Endothelial cell of umbilical vein (primary cell): ENCODE data around the gene ITPKB. TPM values are rescaled to one million over a fixed set of nuclear protein-coding genes. Genes with fewer than 3 reads are reported as not detected.

Experiments
- BruUV-seq: library from RNA; stranded (reverse); fragments of 400-500 nt; replicated peaks from 2 replicates; lab custom pipeline; 2021; lab: Mats Ljungman, UMichigan
- CTCF ChIA-PET: fragments of 300-600, 350-600 bp; sonication (Branson Sonifier 250); formaldehyde crosslinking; loops from one replicate; lab custom pipeline; 2021; ENCODE audit warnings: antibody characterized with exemption, inconsistent platforms; lab: Charles Lee
- POLR2A ChIA-PET: fragments of 300-600, 350-600 bp; sonication (Branson Sonifier 250); formaldehyde crosslinking; loops from one replicate; lab custom pipeline; 2021; ENCODE audit warnings: antibody characterized with exemption, inconsistent platforms; lab: Charles Lee
- DNase-seq: peaks from one replicate; pipeline ENCODE4 v3.0.0-alpha.2; 2011; ENCODE audit warnings: low read depth, low spot score
- FAIRE-seq: peaks from 2 replicates; lab custom pipeline; 2011; peaks lifted over from hg19 to GRCh38; lab: Jason Lieb, UNC
- H2AFZ ChIP-seq: 2 replicates; pipeline ENCODE4 v1.6.0; 2012; ENCODE audit warnings: low read depth, low read length, control low read depth, inconsistent platforms
- H3K27ac ChIP-seq: 2 replicates; pipeline ENCODE4 v1.5.1; 2011; ENCODE audit warnings: low read depth, mild to moderate bottlenecking, control low read depth, low read length, moderate library complexity; ENCODE audit not compliant: insufficient read depth
- H3K27me3 ChIP-seq, 2 experiments: 2 replicates each; pipeline versions ENCODE4 v1.6.0 to v1.6.1; 2011; ENCODE audit warnings: low read length in 2 of 2, mixed read lengths in 1 of 2; ENCODE audit not compliant: control insufficient read depth in 2 of 2, insufficient read depth in 2 of 2
- H3K36me3 ChIP-seq, 2 experiments: 2 replicates in 1 of 2; 3 replicates in 1 of 2; pipeline ENCODE4 v1.5.1; 2011; ENCODE audit warnings: low read length in 2 of 2, mild to moderate bottlenecking in 1 of 2, moderate library complexity in 1 of 2; ENCODE audit not compliant: control insufficient read depth in 2 of 2, insufficient read depth in 2 of 2; ENCODE audit errors: extremely low read depth in 1 of 2
- H3K4me1 ChIP-seq: 3 replicates; pipeline ENCODE4 v1.5.1; 2011; ENCODE audit warnings: mild to moderate bottlenecking, low read length; ENCODE audit not compliant: control insufficient read depth, insufficient read depth; ENCODE audit errors: extremely low read depth
- H3K4me2 ChIP-seq: 2 replicates; pipeline ENCODE4 v1.6.1; 2011; ENCODE audit warnings: low read length, control low read depth, mixed read lengths; ENCODE audit not compliant: insufficient read depth
- H3K4me3 ChIP-seq, 3 experiments: fragments of 200-600 bp in 1 of 3; sonication (generic), shearing (Covaris generic) in 1 of 3; replicated peaks in 1 of 3; 2 replicates each; pipeline ENCODE4 v1.5.1; 2011 to 2016; ENCODE audit warnings: control low read depth in 3 of 3, low read length in 3 of 3, mild to moderate bottlenecking in 2 of 3, inconsistent platforms in 1 of 3, low read depth in 1 of 3, moderate library complexity in 1 of 3; ENCODE audit not compliant: insufficient read depth in 1 of 3
- H3K79me2 ChIP-seq: 2 replicates; pipeline ENCODE4 v1.6.0; 2012; ENCODE audit warnings: low read length, inconsistent platforms; ENCODE audit not compliant: control insufficient read depth, insufficient read depth
- H3K9ac ChIP-seq: replicated peaks from 2 replicates; pipeline ENCODE3; 2011; ENCODE audit warnings: low read length, control low read depth; ENCODE audit not compliant: insufficient read depth; ENCODE audit errors: extremely low read depth
- H3K9me1 ChIP-seq: replicated peaks from 3 replicates; pipeline ENCODE4 v1.6.0; 2011; ENCODE audit warnings: mild to moderate bottlenecking, low read length; ENCODE audit not compliant: control insufficient read depth, insufficient read depth; ENCODE audit errors: extremely low read depth
- H3K9me3 ChIP-seq: replicated peaks from 2 replicates; pipeline ENCODE4 v1.5.1; 2012; ENCODE audit warnings: low read length, inconsistent platforms; ENCODE audit not compliant: control insufficient read depth, insufficient read depth
- H4K20me1 ChIP-seq: replicated peaks from 2 replicates; pipeline ENCODE3; 2011; ENCODE audit warnings: mild to moderate bottlenecking, low read length; ENCODE audit not compliant: control insufficient read depth, insufficient read depth; ENCODE audit errors: extremely low read depth
- EZH2 ChIP-seq: IDR thresholded peaks from 2 replicates; pipeline ENCODE4 v1.6.1; 2012; ENCODE audit warnings: borderline replicate concordance, low read depth, mild to moderate bottlenecking, moderate library complexity, low read length, inconsistent platforms; ENCODE audit not compliant: severe bottlenecking
- FOS ChIP-seq: IDR thresholded peaks from 2 replicates; pipeline ENCODE4 v1.6.1; 2011; ENCODE audit warnings: mild to moderate bottlenecking, low read length, moderate library complexity, borderline replicate concordance; ENCODE audit not compliant: insufficient read depth
- GATA2 ChIP-seq: IDR thresholded peaks from 2 replicates; pipeline ENCODE4 v1.7.0; 2011; ENCODE audit warnings: low read depth, mild to moderate bottlenecking, moderate library complexity, mixed read lengths, low read length; ENCODE audit not compliant: insufficient read length, insufficient read depth
- JUN ChIP-seq: IDR thresholded peaks from 2 replicates; pipeline ENCODE4 v1.6.1; 2011; ENCODE audit warnings: borderline replicate concordance, low read depth; ENCODE audit not compliant: insufficient read length, insufficient read depth
- MYC ChIP-seq: IDR thresholded peaks from one replicate; pipeline ENCODE4 v1.6.1; 2011; ENCODE audit warnings: mild to moderate bottlenecking, low read depth, low read length
- POLR2A ChIP-seq: IDR thresholded peaks from 2 replicates; pipeline ENCODE4 v1.6.1; 2012; ENCODE audit warnings: low read depth, mild to moderate bottlenecking, control low read depth, low read length
- POLR2AphosphoS5 ChIP-seq: IDR thresholded peaks from 2 replicates; pipeline ENCODE4 v1.6.1; 2012; ENCODE audit warnings: low read depth, mild to moderate bottlenecking, control low read depth, low read length, moderate library complexity; ENCODE audit not compliant: insufficient read depth
- dilution Hi-C: fragments of 300-500 bp; cut with MboI; formaldehyde crosslinking; loops from one replicate; pipeline ENCODE4 v1.15.0; 2019; ENCODE audit warnings: low sequenced_read_pairs; ENCODE audit not compliant: extremely low pct_ligation_motif_present
- intact Hi-C: fragments of 100-400 bp; cut with micrococcal nuclease; formaldehyde crosslinking; loops from one replicate; pipeline ENCODE4 v1.10.0; 2022
- polyA plus RNA-seq, 4 experiments: library from polyadenylated mRNA; depleted of rRNA in 3 of 4; stranded (reverse) in 3 of 4; unstranded in 1 of 4; fragments of >200 nt; gene quantifications; 2 replicates each; pipeline versions ENCODE4 v1.2.1 to v1.2.3, GENCODE V29; 2011 to 2012; ENCODE audit warnings: missing spikeins in 1 of 4
- small RNA-seq: library from RNA; depleted of rRNA; stranded (forward); fragments of <200 nt; gene quantifications from one replicate; pipeline ENCODE3, GENCODE V24; 2012; ENCODE audit warnings: low replicate concordance, low read depth; ENCODE audit not compliant: insufficient read depth, insufficient read length
- total RNA-seq: library from RNA; stranded (reverse); gene quantifications from 2 replicates; pipeline ENCODE4 v1.2.3, GENCODE V29; 2021
- TF ChIP-seq, protein P1 (sequence below), 2 donors: IDR thresholded peaks; 1 replicate in 1 of 2; 2 replicates in 1 of 2; pipeline ENCODE4 v1.5.1; 2011; ENCODE audit warnings: low read length in 2 of 2, mild to moderate bottlenecking in 2 of 2, moderate library complexity in 2 of 2, control low read depth in 1 of 2, inconsistent platforms in 1 of 2, low read depth in 1 of 2; ENCODE audit not compliant: insufficient read depth in 1 of 2; ENCODE audit errors: extremely low read depth in 1 of 2
- TF ChIP-seq, protein P2 (sequence below): IDR thresholded peaks from 2 replicates; pipeline ENCODE4 v1.6.1; 2011; ENCODE audit not compliant: insufficient read depth, insufficient read length

The ITPKB gene
- total and polyA plus RNA-seq, 2 donors (not counting 3 experiments of a cell fraction or from before 2014, with no cell fraction given), result 7.7 to 34.8 TPM

DNA sequence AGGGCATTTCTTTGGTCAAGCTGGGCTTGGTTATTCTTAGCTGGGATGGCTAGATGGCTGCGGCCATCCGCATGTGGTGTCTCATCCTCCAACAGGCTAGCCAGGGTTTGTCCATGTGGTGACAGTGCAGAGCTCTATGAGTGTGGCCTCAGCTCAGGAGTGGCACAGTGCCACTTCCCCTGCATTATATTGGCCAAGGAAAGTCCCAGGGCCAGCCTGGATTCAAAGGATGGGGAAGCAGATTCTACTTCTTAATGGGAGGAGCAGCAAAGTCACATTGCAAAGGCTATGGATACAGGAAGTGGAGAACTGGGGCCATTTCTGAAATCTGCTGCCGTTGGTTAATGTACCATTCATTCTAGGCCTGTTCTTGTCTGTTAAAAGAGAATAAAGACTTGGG lies 156.1 kb downstream of the ITPKB start:
- Histone ChIP-seq H3K9me1 (no peaks in the 10 kb centered on the region), H4K20me1 (no peaks in the 10 kb centered on the region), H3K4me2 (no peak overlapping the region), H2AFZ (no peak overlapping the region), H3K27ac (no peak overlapping the region), H3K9me3 (no peaks in the 10 kb centered on the region), H3K27me3 (no peaks in the 10 kb centered on the region), H3K4me3 (no peak overlapping the region), H3K79me2 (no peaks in the 10 kb centered on the region), H3K9ac (no peak overlapping the region), H3K4me1 (no peaks in the 10 kb centered on the region), H3K36me3 (no peaks in the 10 kb centered on the region)
- FAIRE-seq (no peak), DNase-seq (no peak)
- no TSS peak for BruUV-seq
- CTCF ChIA-PET, result interaction anchor here (0.9 kb wide), 1 partner anchor 13 kb away, joined by 5 read pairs; no protein-coding TSS in a partner anchor
- TF ChIP-seq POLR2AphosphoS5, result no peak
- TF ChIP-seq GATA2, result no peak
- no peak for TF ChIP-seq POLR2A
- no peak for TF ChIP-seq EZH2
- TF ChIP-seq FOS, result no peak
- no peak for TF ChIP-seq JUN
- TF ChIP-seq, protein P1, sequence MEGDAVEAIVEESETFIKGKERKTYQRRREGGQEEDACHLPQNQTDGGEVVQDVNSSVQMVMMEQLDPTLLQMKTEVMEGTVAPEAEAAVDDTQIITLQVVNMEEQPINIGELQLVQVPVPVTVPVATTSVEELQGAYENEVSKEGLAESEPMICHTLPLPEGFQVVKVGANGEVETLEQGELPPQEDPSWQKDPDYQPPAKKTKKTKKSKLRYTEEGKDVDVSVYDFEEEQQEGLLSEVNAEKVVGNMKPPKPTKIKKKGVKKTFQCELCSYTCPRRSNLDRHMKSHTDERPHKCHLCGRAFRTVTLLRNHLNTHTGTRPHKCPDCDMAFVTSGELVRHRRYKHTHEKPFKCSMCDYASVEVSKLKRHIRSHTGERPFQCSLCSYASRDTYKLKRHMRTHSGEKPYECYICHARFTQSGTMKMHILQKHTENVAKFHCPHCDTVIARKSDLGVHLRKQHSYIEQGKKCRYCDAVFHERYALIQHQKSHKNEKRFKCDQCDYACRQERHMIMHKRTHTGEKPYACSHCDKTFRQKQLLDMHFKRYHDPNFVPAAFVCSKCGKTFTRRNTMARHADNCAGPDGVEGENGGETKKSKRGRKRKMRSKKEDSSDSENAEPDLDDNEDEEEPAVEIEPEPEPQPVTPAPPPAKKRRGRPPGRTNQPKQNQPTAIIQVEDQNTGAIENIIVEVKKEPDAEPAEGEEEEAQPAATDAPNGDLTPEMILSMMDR (IDR thresholded peaks at IDR 0.05; ENCODE audit: extremely low read depth in 1 of 2, insufficient read depth in 1 of 2, low read depth in 1 of 2, low read length in 2 of 2), result no peak
- no peak for TF ChIP-seq MYC
- TF ChIP-seq, protein P2, sequence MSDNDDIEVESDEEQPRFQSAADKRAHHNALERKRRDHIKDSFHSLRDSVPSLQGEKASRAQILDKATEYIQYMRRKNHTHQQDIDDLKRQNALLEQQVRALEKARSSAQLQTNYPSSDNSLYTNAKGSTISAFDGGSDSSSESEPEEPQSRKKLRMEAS, result no peak
- dilution Hi-C loops (no loop called here), intact Hi-C loops (no loop called here)
- POLR2A ChIA-PET, result no interaction called here

Small RNAs within 50 kb of the gene (small RNA-seq; reads per million reads assigned to genes)
- gene RPS27P5, result not detected

Other genes starting within 250 kb of the ITPKB start
- not detected in 2 replicates for gene STUM, start 190.5 kb downstream of the ITPKB start, total RNA-seq
- not detected in 2 replicates for gene STUM, start 190.5 kb downstream of the ITPKB start, polyA plus RNA-seq
- 12.5 and 17.1 TPM in 2 replicates for gene PSEN2, start 131.3 kb upstream of the ITPKB start, total RNA-seq
- 18.1 and 19.3 TPM in 2 replicates for gene PSEN2, start 131.3 kb upstream of the ITPKB start, polyA plus RNA-seq
- 7.3 and 9.4 TPM in 2 replicates for gene COQ8A, start 201.0 kb upstream of the ITPKB start, total RNA-seq
- 5.7 and 6.8 TPM in 2 replicates for gene COQ8A, start 201.0 kb upstream of the ITPKB start, polyA plus RNA-seq